ENCODE data around the gene RO60. TPM values are rescaled to one million over a fixed set of nuclear protein-coding genes. Genes with fewer than 3 reads are reported as not detected.

The RO60 gene
- 23.9 to 34.0 TPM (median 24.4 TPM) in 5 replicates for total RNA-seq (2022; extraction: Qiagen RNA extraction)

DNA sequence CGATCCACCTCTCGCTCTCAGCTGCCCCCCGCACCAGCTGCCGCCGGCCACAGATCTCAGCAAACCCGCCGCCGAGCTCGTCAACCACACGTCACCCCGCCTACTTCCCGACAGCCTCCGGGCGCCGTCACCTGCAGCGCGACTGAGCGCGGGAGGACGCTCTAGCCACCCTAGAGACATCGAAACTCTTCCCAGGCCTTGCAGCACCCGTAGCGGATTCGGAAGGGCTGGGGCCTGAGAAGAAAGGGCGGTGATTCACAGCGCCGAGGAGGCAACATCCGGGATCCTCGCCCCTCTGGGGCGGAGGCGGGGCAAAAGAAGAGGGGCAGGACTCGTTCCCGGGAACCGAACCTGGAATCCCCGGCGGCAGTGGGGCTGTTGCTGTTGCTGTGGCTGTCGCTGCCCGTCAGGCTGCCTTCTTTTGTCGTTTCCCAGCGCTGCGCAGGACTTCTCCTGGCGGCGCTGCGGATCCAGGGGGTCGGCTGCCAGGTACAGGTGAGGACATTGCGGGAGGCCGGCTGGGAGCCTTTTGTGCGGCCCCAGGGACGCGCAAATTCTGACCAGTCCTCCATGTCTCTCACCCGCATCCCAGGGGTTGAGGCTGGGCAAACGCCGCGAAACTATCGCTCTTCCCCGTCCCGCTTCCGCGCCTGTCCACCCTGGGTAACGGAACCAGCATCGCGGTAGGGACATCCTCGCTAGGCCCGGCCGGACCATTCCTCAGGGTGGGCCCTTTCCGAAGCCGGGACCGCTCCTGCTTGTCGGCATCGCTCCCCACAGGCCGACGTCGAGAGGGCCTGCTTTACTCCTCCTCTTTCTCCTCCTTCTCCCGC lies at the start of gene RO60, which contains the start of gene UCHL5:
Gene RO60 (plus strand): TSS at position 331 of the 833 bp plus-strand sequence. CDS start 9,443 bp downstream, outside the sequence.
Gene UCHL5 (minus strand): TSS at position 79 of the 833 bp plus-strand sequence. CDS start 100 bp downstream, outside the sequence.

DNA sequence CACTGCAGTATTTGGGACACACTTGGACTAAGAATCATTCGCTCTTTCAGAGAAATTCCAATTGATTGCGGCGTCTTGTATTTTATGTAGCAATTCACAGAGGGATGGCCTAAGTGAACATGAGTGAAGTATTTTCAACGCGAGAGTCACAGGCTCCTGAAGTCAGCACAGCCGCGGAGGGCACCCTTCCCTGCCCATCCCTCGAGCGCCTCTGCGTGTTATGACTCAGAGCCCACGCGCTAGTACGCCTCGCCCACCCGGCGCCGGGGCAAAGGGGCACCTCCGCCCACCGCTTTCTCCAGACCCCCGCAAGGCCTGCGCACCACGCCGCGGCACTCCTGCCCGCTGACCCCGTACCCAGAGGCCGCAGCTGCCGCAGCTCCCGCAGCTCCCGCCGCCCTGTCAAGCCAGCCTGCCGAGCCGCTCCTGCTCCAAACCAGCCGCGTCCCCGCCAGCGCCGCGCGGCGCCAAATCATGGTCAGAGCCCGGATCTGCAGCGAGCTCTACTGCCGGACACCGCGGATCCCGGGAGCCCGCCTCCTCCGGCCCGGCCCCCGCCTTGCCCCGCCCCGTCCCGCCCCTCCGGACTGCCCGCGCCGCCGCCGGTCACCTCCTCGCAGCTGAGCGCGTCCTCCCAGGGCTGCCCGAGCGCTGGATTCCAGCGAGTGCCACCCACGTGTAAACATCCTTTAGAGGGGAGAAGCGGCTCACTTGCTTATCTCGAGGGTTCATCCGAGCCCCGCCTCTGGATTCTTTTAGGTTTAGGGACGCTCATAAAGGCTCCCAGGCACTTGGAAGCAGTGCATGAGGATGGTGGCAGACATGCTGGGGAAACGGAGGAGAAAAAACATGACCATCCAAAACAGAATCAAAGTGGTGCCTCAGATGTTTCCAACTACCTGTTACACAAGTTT lies 45.8 kb downstream of the RO60 start, which contains the start of gene GLRX2:
Gene GLRX2 (minus strand): TSS at position 508 of the 914 bp plus-strand sequence. CDS start 32 bp downstream, at position 476.

Other genes starting within 250 kb of the RO60 start
- 37.2 to 44.2 TPM (median 40.6 TPM) in 5 replicates for gene UCHL5, start 252 bp upstream of the RO60 start, total RNA-seq (2022; extraction: Qiagen RNA extraction)
- 37.1 to 48.0 TPM (median 44.4 TPM) in 5 replicates for gene GLRX2, start 45.8 kb downstream of the RO60 start, total RNA-seq (2022; extraction: Qiagen RNA extraction)
- 29.4 to 34.6 TPM (median 30.7 TPM) in 5 replicates for gene CDC73, start 62.4 kb downstream of the RO60 start, total RNA-seq (2022; extraction: Qiagen RNA extraction)
- not detected in 5 replicates for gene B3GALT2, start 127.0 kb downstream of the RO60 start, total RNA-seq (2022; extraction: Qiagen RNA extraction)